Small intestine (tissue), 7 donors: ENCODE measurements around the gene IGF1R. TPM values are rescaled to one million over a fixed set of nuclear protein-coding genes. Genes with fewer than 3 reads are reported as not detected.

Experiments
- DNase-seq, 2 donors: peaks; one replicate each; pipeline versions ENCODE4 v3.0.0 to v3.0.0-alpha.2; 2013
- FAIRE-seq: peaks from 2 replicates; lab custom pipeline; 2012; peaks lifted over from hg19 to GRCh38; lab: Jason Lieb, UNC
- H3K27ac ChIP-seq, 3 donors: one replicate each; pipeline ENCODE4 v1.5.1; 2013; ENCODE audit warnings: low read length in 2 of 3, mild to moderate bottlenecking in 2 of 3, control low read depth in 1 of 3, inconsistent platforms in 1 of 3, low read depth in 1 of 3, moderate library complexity in 1 of 3
- H3K27me3 ChIP-seq, 3 donors: one replicate each; pipeline ENCODE4 v1.6.1; 2013; ENCODE audit warnings: low read length in 3 of 3, inconsistent platforms in 1 of 3; ENCODE audit not compliant: control insufficient read depth in 3 of 3, insufficient read depth in 3 of 3
- H3K36me3 ChIP-seq, 3 donors: one replicate each; pipeline ENCODE4 v1.6.1; 2013; ENCODE audit warnings: low read length in 3 of 3, inconsistent platforms in 1 of 3, low read depth in 1 of 3, mild to moderate bottlenecking in 1 of 3, moderate library complexity in 1 of 3; ENCODE audit not compliant: control insufficient read depth in 3 of 3, insufficient read depth in 2 of 3
- H3K4me1 ChIP-seq, 3 donors: one replicate each; pipeline ENCODE4 v1.6.1; 2013; ENCODE audit warnings: low read length in 2 of 3, inconsistent platforms in 1 of 3, low read depth in 1 of 3, mild to moderate bottlenecking in 1 of 3, moderate library complexity in 1 of 3; ENCODE audit not compliant: control insufficient read depth in 3 of 3, insufficient read depth in 2 of 3
- H3K4me3 ChIP-seq, 3 donors: one replicate each; pipeline ENCODE4 v1.5.1; 2013; ENCODE audit warnings: low read length in 3 of 3, control low read depth in 1 of 3, inconsistent platforms in 1 of 3, low read depth in 1 of 3, mild to moderate bottlenecking in 1 of 3, moderate library complexity in 1 of 3
- H3K9me3 ChIP-seq, 2 donors: one replicate each; pipeline ENCODE4 v1.6.1; 2013; ENCODE audit warnings: low read depth in 1 of 2, low read length in 1 of 2; ENCODE audit not compliant: control insufficient read depth in 2 of 2, insufficient read depth in 1 of 2
- WGBS, 3 donors: extraction: QIAGEN DNeasy Blood & Tissue Kit; methylation state at CpG; one replicate each; pipeline ENCODE4 v1.1.7; 2013; 5-methylcytosine and 5-hydroxymethylcytosine counted together
- polyA plus RNA-seq, 4 donors: library from polyadenylated mRNA; stranded (reverse) in 3 of 4; unstranded in 1 of 4; fragments of 200-250 nt in 3 of 4; fragments of 120-200 nt in 1 of 4; gene quantifications; one replicate each; pipeline versions ENCODE4 v1.2.1 to v1.2.3, GENCODE V29; 2013
- donor health status: healthy with polysubstance abuse.
- donor health status: control.
- donor health status: control.
- donor health status: Bipolar disorder and iron deficiency.
- donor health status: healthy.

The IGF1R gene
- polyA plus RNA-seq, 4 donors, result 0.54 to 27.9 (median 3.8) TPM

DNA sequence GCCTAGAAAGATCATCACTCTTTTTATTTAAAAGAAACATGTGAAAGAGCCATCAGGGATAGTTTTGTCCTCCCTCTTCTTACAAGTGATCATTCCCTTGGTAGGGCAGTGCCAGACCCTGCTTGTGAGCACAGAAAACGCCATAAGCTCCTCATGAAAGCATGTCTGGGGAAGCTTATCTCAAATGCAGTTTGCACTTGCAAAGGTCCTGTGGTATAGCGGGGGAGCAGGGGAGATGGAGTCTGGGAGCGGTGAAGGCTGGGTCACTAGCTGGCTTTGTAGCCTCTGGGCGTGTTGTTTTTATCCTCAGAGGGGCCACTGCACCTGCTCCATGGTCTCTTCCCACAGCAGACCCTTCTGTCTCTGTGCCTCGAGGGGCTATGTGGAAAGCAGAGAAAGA is 141.9 kb downstream of the IGF1R start:
- 81 to 86% (median 83%) methylated on average over 5 of the region's 5 CpGs for WGBS, 3 donors
- H3K9me3 ChIP-seq, result no peaks in the 10 kb centered on the region
- no peak overlapping the region for H3K4me3 ChIP-seq
- no peak for DNase-seq
- H3K36me3 ChIP-seq, result no peaks in the 10 kb centered on the region
- H3K4me1 ChIP-seq, result peaks cover 5 to 42% (median 8%) of the 10 kb centered on the region in 3 donors
- FAIRE-seq, result no peak
- no peak overlapping the region for H3K27ac ChIP-seq
- H3K27me3 ChIP-seq, result no peaks in the 10 kb centered on the region

DNA sequence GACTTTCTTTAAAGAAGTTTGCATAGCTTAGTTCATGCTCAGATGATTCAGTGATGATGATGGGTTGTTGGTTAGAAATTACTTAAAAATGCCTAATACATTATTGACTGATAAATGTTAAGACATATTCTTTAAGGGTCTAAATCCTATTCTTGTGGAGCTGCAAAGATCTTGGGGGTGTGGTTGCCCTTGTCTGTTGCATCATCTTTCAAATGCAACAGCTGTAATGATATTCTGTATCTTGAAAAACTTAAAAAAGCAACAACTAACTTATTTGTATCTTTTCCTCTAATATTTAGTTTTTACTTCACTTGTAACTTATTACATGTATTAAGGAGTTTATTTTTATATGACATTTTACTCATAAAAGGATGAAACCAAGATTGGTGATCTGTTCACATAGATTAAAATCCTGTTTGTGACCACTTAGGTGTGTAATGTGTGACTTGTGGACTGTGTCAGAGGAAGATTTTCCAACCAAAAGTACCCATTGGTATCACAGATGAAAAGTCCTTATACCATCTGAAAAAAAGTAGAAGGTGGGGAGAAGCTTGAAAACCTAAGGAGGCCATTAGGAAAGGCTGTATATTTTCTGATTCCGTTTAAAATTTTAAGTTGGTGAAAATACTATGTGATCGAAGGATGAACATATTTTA is 142.8 kb downstream of the IGF1R start:
- Histone ChIP-seq H3K27me3 (no peaks in the 10 kb centered on the region), H3K9me3 (no peaks in the 10 kb centered on the region), H3K36me3 (no peaks in the 10 kb centered on the region), H3K4me3 (no peak overlapping the region), H3K4me1 (peaks cover 0 to 34% (median 4%) of the 10 kb centered on the region in 3 donors), H3K27ac (no peak overlapping the region)
- DNase-seq (no peak), FAIRE-seq (no peak)
- WGBS, 3 donors, result 88 to 92% (median 90%) methylated on average over 2 of the region's 2 CpGs

DNA sequence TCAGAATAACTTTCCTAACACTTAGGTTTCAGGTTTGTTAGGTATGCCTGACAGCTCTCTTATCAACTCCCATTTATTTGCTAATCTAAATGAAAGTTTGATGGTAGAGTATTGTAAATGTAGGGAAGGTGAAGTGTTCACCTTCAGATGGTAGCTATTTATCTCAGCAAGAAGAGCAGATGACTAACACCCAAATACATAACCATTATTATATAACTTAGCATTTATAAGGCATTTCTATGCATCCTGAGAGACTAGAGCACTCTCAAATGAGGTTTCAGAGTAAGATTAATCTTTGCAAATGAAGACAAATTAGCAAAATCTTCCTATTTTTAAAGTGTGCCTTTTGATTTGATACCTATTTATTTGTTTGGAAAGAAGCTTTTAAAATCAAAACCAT is 143.8 kb downstream of the IGF1R start:
- DNase-seq, result no peak
- no peak overlapping the region for H3K27ac ChIP-seq

DNA sequence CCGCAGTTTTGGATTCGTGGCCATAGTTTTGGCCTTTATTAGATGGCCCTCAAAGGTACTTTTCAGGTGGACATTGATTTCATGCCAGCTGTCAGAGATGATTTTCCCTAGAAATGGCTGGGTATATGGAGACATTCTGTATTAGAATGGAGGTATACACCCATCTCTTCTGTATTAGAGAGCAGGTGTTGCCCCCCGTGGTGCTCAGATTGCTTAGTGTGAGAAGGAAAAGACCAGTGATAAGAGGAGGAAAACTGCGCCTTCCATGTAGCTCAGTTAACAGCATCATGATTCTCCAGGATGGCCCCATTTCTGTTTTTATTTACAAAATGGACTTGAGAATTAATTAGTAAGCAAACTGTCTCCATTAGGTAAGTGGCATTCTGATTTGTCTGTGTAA is 145.9 kb downstream of the IGF1R start:
- H3K9me3 ChIP-seq, result no peaks in the 10 kb centered on the region
- H3K4me1 ChIP-seq, result peaks cover 0 to 41% (median 2%) of the 10 kb centered on the region in 3 donors
- FAIRE-seq (no peak), DNase-seq (no peak)
- H3K27me3 ChIP-seq, result no peaks in the 10 kb centered on the region
- H3K36me3 ChIP-seq, result no peaks in the 10 kb centered on the region
- H3K27ac ChIP-seq, result peak overlapping the region in 1 of 3 donors; percentile 29
- 86 to 92% (median 89%) methylated on average over 4 of the region's 4 CpGs for WGBS, 3 donors
- H3K4me3 ChIP-seq, result no peak overlapping the region

More for the DNA sequence above, 143.8 kb downstream of the IGF1R start:
- no peak for FAIRE-seq
- no peaks in the 10 kb centered on the region for H3K36me3 ChIP-seq
- H3K9me3 ChIP-seq, result no peaks in the 10 kb centered on the region
- peaks cover 0 to 35% (median 0%) of the 10 kb centered on the region in 3 donors for H3K4me1 ChIP-seq
- H3K4me3 ChIP-seq, result no peak overlapping the region
- H3K27me3 ChIP-seq, result no peaks in the 10 kb centered on the region

DNA sequence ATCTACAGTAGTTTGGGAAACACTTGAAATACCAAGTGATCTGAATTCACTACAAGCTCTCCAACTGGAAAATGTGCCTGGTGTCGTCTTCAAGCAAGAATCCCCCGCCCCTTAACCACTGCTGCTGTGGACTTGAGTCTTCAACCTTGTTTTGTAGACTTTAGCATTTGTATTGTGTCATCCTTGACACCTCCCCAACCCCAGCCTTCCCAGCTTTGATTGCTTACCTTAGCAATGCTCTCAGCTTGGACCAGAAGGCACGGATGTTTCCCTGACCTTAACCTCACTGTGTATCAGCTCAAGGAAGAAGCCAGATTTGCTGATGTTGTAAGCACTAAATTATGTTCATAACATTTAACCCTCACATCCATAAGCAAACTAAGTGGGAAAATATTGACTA is 146.4 kb downstream of the IGF1R start:
- DNase-seq (peak; percentile 45 to 87), FAIRE-seq (no peak)
- Histone ChIP-seq H3K4me1 (peaks cover 2 to 47% (median 7%) of the 10 kb centered on the region in 3 donors), H3K36me3 (no peaks in the 10 kb centered on the region), H3K27me3 (no peaks in the 10 kb centered on the region), H3K4me3 (no peak overlapping the region), H3K9me3 (no peaks in the 10 kb centered on the region), H3K27ac (peak overlapping the region in 1 of 3 donors; percentile 29)
- WGBS, 3 donors, result 45 to 65% (median 50%) methylated on average over 3 of the region's 3 CpGs

- 77 to 88% (median 81%) methylated on average over 10 of the region's 10 CpGs for WGBS, 3 donors
- no peak for FAIRE-seq
Observed at GRCh38 chr15:98795980-98796379, 147.6 kb downstream of the IGF1R start.

GRCh38 chr15:98796685-98797357 is 148.5 kb downstream of the IGF1R start:
- no peaks in the 10 kb centered on the region for H3K27me3 ChIP-seq
- FAIRE-seq (no peak), DNase-seq (peak in 1 of 2 donors; percentile 65)
- H3K4me1 ChIP-seq, result peaks cover 12 to 64% (median 15%) of the 10 kb centered on the region in 3 donors
- H3K27ac ChIP-seq, result peak overlapping the region in 1 of 3 donors; percentile 10
- no peaks in the 10 kb centered on the region for H3K36me3 ChIP-seq
- 46 to 74% (median 55%) methylated on average over 12 of the region's 12 CpGs for WGBS, 3 donors
- no peak overlapping the region for H3K4me3 ChIP-seq
- no peaks in the 10 kb centered on the region for H3K9me3 ChIP-seq

More at GRCh38 chr15:98795980-98796379, 147.6 kb downstream of the IGF1R start:
- no peak overlapping the region for H3K4me3 ChIP-seq
- no peak overlapping the region for H3K27ac ChIP-seq
- no peak for DNase-seq
- H3K36me3 ChIP-seq, result no peaks in the 10 kb centered on the region
- H3K4me1 ChIP-seq, result peaks cover 6 to 55% (median 12%) of the 10 kb centered on the region in 3 donors
- no peaks in the 10 kb centered on the region for H3K27me3 ChIP-seq
- no peaks in the 10 kb centered on the region for H3K9me3 ChIP-seq

DNA sequence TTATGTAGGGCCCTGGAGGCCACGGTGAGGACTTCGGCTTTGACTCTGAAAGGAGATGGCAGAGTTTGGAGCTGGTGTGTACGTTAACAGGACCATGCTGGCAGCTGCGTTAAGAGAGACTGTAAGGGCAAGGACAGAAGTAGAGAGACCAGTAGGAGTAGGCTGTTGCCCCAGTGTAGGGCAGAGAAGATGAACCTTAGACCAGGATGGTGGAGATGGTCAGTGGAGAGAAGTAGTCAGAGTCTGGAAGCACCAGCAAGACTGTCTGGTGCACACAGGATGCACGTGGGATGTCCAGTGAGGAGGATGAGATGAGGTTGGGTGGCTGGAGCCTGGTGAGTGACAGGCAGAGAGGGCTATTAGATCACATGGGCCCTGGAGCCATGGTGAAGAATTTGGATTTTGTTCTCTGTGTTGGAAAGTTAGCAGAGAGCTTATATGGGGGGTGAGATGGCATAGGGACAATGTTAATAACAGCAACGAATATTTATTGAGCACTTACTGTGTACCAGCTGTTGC is 150.1 kb downstream of the IGF1R start:
- no peak overlapping the region for H3K27ac ChIP-seq
- H3K27me3 ChIP-seq, result no peaks in the 10 kb centered on the region
- no peak for DNase-seq
- WGBS, 3 donors, result 81 to 90% (median 81%) methylated on average over 6 of the region's 6 CpGs
- no peaks in the 10 kb centered on the region for H3K9me3 ChIP-seq
- H3K36me3 ChIP-seq, result no peaks in the 10 kb centered on the region
- H3K4me1 ChIP-seq, result peaks cover 13 to 76% (median 15%) of the 10 kb centered on the region in 3 donors
- H3K4me3 ChIP-seq, result no peak overlapping the region
- no peak for FAIRE-seq
